NOMO-1 (cell line): Measurements from ENCODE around the gene GBA3.

Source experiments
- DNase-seq, 2 experiments: peaks; one replicate each; lab custom pipeline; 2025; ENCODE audit not compliant: unreplicated experiment in 2 of 2; lab: John Stamatoyannopoulos, UW

GBA3 gene

GRCh38 chr4:22778547-22779163 lies 85.9 kb downstream of the GBA3 start:
- DNase-seq = no peak

- no peak for DNase-seq
Observed at GRCh38 chr4:22780317-22780716, 87.6 kb downstream of the GBA3 start.

- no peak for DNase-seq
Observed at GRCh38 chr4:22780797-22781196, 88.1 kb downstream of the GBA3 start.

GRCh38 chr4:22787753-22788375 lies 95.1 kb downstream of the GBA3 start:
- peak; percentile 16 to 70 for DNase-seq

GRCh38 chr4:22790631-22791030 lies 97.9 kb downstream of the GBA3 start:
- DNase-seq = no peak

GRCh38 chr4:22794732-22795131 lies 102.0 kb downstream of the GBA3 start:
- DNase-seq = no peak

GRCh38 chr4:22801391-22801790 lies 108.7 kb downstream of the GBA3 start:
- DNase-seq = no peak

GRCh38 chr4:22802876-22803275 lies 110.1 kb downstream of the GBA3 start:
- no peak for DNase-seq

- DNase-seq = no peak
Observed at GRCh38 chr4:22803512-22803911, 110.8 kb downstream of the GBA3 start.

- DNase-seq = no peak
Observed at GRCh38 chr4:22814906-22815305, 122.2 kb downstream of the GBA3 start.

- DNase-seq = no peak
Observed at GRCh38 chr4:22824091-22824490, 131.4 kb downstream of the GBA3 start.

- DNase-seq = no peak
Observed at GRCh38 chr4:22842360-22843018, 149.8 kb downstream of the GBA3 start.

- DNase-seq = no peak
Observed at GRCh38 chr4:22848332-22848731, 155.6 kb downstream of the GBA3 start.

GRCh38 chr4:22850055-22850454 lies 157.3 kb downstream of the GBA3 start:
- no peak for DNase-seq

GRCh38 chr4:22850630-22851029 lies 157.9 kb downstream of the GBA3 start:
- DNase-seq = peak in 1 of 2 experiments; percentile 1

GRCh38 chr4:22857411-22857810 lies 164.7 kb downstream of the GBA3 start:
- DNase-seq = no peak

- DNase-seq = no peak
Observed at GRCh38 chr4:22859318-22859717, 166.6 kb downstream of the GBA3 start.
